ENCODE measurements around the gene UBE2G1. TPM values are rescaled to one million over a fixed set of nuclear protein-coding genes. Genes with fewer than 3 reads are reported as not detected.
"Not testable (repeated sequence)": the region's sequence is repeated elsewhere in the genome, so short reads cannot be mapped to it uniquely, and the experiment has no call there.

Gene UBE2G1
- total RNA-seq, 2 experiments from 2014 or later = 51.0 to 52.9 TPM

GRCh38 chr17:4395111-4395478 lies 28.6 kb upstream of the UBE2G1 start:
- H3K36me3 Mint-ChIP-seq (ENCODE audit: low read depth) = no peaks in the 10 kb centered on the region
- H3K4me1 Mint-ChIP-seq = peaks cover 9% of the 10 kb centered on the region
- ChIA-PET POLR2A (no interaction called here), CTCF (interaction anchor here (1.7 kb wide), 1 partner anchor 179 kb away, joined by 5 read pairs; no protein-coding TSS in a partner anchor)
- no peak overlapping the region for H3K27ac Mint-ChIP-seq
- no peak overlapping the region for H3K4me3 Mint-ChIP-seq
- no peaks in the 10 kb centered on the region for H3K27me3 Mint-ChIP-seq
- ATAC-seq (no peak), DNase-seq (no peak)
- no peaks in the 10 kb centered on the region for H3K9me3 Mint-ChIP-seq (ENCODE audit: low read depth)
- intact Hi-C loops (cut with DNase I, micrococcal nuclease) = no loop called here

GRCh38 chr17:4394208-4395110 lies 28.0 kb upstream of the UBE2G1 start:
- Mint-ChIP-seq H3K27me3 (no peaks in the 10 kb centered on the region), H3K4me3 (no peak overlapping the region), H3K36me3 (ENCODE audit: low read depth) (no peaks in the 10 kb centered on the region), H3K27ac (no peak overlapping the region), H3K9me3 (ENCODE audit: low read depth) (no peaks in the 10 kb centered on the region), H3K4me1 (peaks cover 9% of the 10 kb centered on the region)
- POLR2A ChIA-PET = interaction anchor here (0.6 to 0.7 kb wide), 2 partner anchors 463 to 471 kb away, joined by 3 read pairs; no protein-coding TSS in a partner anchor
- DNase-seq (no peak), ATAC-seq (no peak)
- CTCF ChIA-PET = no interaction called here
- intact Hi-C loops (cut with DNase I, micrococcal nuclease) = no loop called here

GRCh38 chr17:4393806-4394205 lies 27.3 kb upstream of the UBE2G1 start:
- H3K27ac Mint-ChIP-seq = no peak overlapping the region
- H3K4me1 Mint-ChIP-seq = peaks cover 9% of the 10 kb centered on the region
- DNase-seq (no peak), ATAC-seq (no peak)
- CTCF ChIA-PET = no interaction called here
- H3K4me3 Mint-ChIP-seq = no peak overlapping the region
- no peaks in the 10 kb centered on the region for H3K36me3 Mint-ChIP-seq (ENCODE audit: low read depth)
- POLR2A ChIA-PET = interaction anchor here (0.6 kb wide), 1 partner anchor 472 kb away, joined by 3 read pairs; no protein-coding TSS in a partner anchor
- intact Hi-C loops (cut with DNase I, micrococcal nuclease) = no loop called here
- no peaks in the 10 kb centered on the region for H3K27me3 Mint-ChIP-seq
- H3K9me3 Mint-ChIP-seq (ENCODE audit: low read depth) = no peaks in the 10 kb centered on the region

- ChIA-PET CTCF (interaction anchor here (1.0 kb wide), 1 partner anchor 31 kb away, joined by 3 read pairs; no protein-coding TSS in a partner anchor), POLR2A (no interaction called here)
- ATAC-seq (no peak), DNase-seq (no peak)
- H3K36me3 Mint-ChIP-seq (ENCODE audit: low read depth) = no peaks in the 10 kb centered on the region
- no peaks in the 10 kb centered on the region for H3K9me3 Mint-ChIP-seq (ENCODE audit: low read depth)
- H3K27me3 Mint-ChIP-seq = no peaks in the 10 kb centered on the region
- H3K4me1 Mint-ChIP-seq = no peaks in the 10 kb centered on the region
- H3K4me3 Mint-ChIP-seq = no peak overlapping the region
- intact Hi-C loops (cut with DNase I, micrococcal nuclease) = no loop called here
- H3K27ac Mint-ChIP-seq = no peak overlapping the region
Measured at GRCh38 chr17:4389079-4389478, 22.6 kb upstream of the UBE2G1 start.

- no peak overlapping the region for H3K4me3 Mint-ChIP-seq
- no peak overlapping the region for H3K27ac Mint-ChIP-seq
- H3K27me3 Mint-ChIP-seq = no peaks in the 10 kb centered on the region
- ChIA-PET CTCF (no interaction called here), POLR2A (no interaction called here)
- H3K4me1 Mint-ChIP-seq = no peaks in the 10 kb centered on the region
- no peaks in the 10 kb centered on the region for H3K36me3 Mint-ChIP-seq (ENCODE audit: low read depth)
- intact Hi-C loops (cut with DNase I, micrococcal nuclease) = no loop called here
- ATAC-seq (no peak), DNase-seq (no peak)
- no peaks in the 10 kb centered on the region for H3K9me3 Mint-ChIP-seq (ENCODE audit: low read depth)
Measured at GRCh38 chr17:4387137-4387536, 20.7 kb upstream of the UBE2G1 start.

- no peak overlapping the region for H3K4me3 Mint-ChIP-seq
- no peak for DNase-seq
- no peaks in the 10 kb centered on the region for H3K36me3 Mint-ChIP-seq (ENCODE audit: low read depth)
- ATAC-seq = no peak
- CTCF ChIA-PET = no interaction called here
- intact Hi-C loops (cut with DNase I, micrococcal nuclease) = no loop called here
- no peaks in the 10 kb centered on the region for H3K27me3 Mint-ChIP-seq
- H3K4me1 Mint-ChIP-seq = peaks cover under 1% of the 10 kb centered on the region
- no peak overlapping the region for H3K27ac Mint-ChIP-seq
- H3K9me3 Mint-ChIP-seq (ENCODE audit: low read depth) = no peaks in the 10 kb centered on the region
- POLR2A ChIA-PET = interaction anchor here (0.7 kb wide), 1 partner anchor 50 kb away, joined by 4 read pairs; no protein-coding TSS in a partner anchor
Measured at GRCh38 chr17:4386406-4386805, 19.9 kb upstream of the UBE2G1 start.

DNA sequence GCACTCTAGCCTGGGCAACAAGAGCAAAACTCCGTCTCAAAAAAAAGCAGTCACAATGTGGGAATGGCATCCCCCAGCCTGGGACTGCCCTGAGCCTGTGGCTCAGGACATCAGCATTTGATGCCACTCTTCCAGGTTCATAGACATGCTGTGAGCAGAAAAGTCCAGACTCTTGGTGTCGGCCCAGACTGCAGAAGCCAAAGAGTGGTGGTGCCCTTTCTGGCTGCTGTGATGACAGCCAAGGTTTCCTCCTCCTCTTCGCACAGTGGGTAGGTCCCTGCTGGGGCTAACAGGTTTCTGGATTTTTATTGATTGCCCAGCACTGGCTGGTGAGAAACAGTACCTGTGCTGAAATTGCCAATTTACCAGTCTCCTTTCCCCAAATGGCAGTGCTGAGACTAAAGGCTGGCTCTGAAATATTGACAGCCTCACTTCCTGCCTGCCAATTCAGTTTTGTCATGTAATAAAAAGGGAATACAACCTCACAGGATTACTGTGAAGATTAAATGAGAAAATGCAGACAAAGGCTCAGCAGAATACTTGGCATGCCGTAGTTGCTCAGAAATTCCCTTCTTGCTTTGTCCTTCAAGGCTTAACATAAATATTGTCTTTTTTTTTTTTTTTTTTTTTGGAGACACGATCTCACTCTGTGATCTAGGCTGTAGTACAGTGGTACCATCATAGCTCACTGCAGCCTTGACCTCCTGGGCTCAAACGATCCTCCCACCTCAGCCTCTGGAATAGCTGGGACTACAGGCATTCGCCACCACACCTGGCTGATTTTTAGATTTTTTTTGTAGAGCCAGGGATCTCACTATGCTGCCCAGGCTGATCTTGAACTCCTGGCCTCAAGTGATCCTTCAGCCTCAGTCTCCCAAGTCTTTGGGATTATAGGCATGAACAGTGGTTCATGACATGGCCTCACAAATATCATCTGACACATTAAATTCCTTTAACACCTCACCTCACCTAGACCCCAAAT lies 15.5 kb upstream of the UBE2G1 start:
- DNase-seq = no peak
- no peaks in the 10 kb centered on the region for H3K9me3 Mint-ChIP-seq (ENCODE audit: low read depth)
- CTCF ChIA-PET = interaction anchor here (0.6 kb wide), 2 partner anchors 27 to 160 kb away, joined by 3 to 4 read pairs; no protein-coding TSS in a partner anchor
- peaks cover 7% of the 10 kb centered on the region for H3K4me1 Mint-ChIP-seq
- intact Hi-C loops (cut with DNase I, micrococcal nuclease) = no loop called here
- no peak overlapping the region for H3K27ac Mint-ChIP-seq
- no peaks in the 10 kb centered on the region for H3K36me3 Mint-ChIP-seq (ENCODE audit: low read depth)
- no peak for ATAC-seq
- H3K27me3 Mint-ChIP-seq = no peaks in the 10 kb centered on the region
- no peak overlapping the region for H3K4me3 Mint-ChIP-seq
- POLR2A ChIA-PET = interaction anchor here (0.7 kb wide), 1 partner anchor 29 kb away, joined by 5 read pairs; no protein-coding TSS in a partner anchor

GRCh38 chr17:4378626-4379025 lies 12.2 kb upstream of the UBE2G1 start:
- ChIA-PET CTCF (interaction anchor here (1.0 kb wide), 2 partner anchors 27 to 28 kb away, joined by 3 to 4 read pairs; no protein-coding TSS in a partner anchor), POLR2A (interaction anchor here (0.6 kb wide), 1 partner anchor 49 kb away, joined by 14 read pairs; no protein-coding TSS in a partner anchor)
- no peak overlapping the region for H3K4me3 Mint-ChIP-seq
- H3K36me3 Mint-ChIP-seq (ENCODE audit: low read depth) = no peaks in the 10 kb centered on the region
- no peak for ATAC-seq
- H3K4me1 Mint-ChIP-seq = peaks cover 23% of the 10 kb centered on the region
- DNase-seq = no peak
- H3K27ac Mint-ChIP-seq = no peak overlapping the region
- no peaks in the 10 kb centered on the region for H3K9me3 Mint-ChIP-seq (ENCODE audit: low read depth)
- H3K27me3 Mint-ChIP-seq = no peaks in the 10 kb centered on the region
- intact Hi-C loops (cut with DNase I, micrococcal nuclease) = no loop called here

DNA sequence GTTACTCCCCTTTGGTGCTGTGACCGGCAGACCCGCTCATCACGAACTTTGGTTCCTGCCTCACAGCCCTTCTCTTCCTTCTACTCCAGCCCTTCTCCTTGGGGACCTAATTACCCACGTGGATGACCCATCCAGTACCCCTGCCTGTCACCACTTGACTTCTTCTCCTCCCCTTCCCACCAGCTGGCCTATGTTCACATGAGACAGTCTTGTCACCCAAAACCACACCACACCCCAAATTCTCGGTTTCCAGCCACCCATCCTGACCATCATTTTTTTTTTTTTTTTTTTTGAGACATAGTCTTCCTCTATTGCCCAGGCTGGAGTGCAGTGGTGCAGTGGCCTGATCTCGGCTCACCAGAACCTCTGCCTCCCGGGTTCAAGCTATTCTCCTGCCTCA lies 10.8 kb upstream of the UBE2G1 start:
- peaks cover 23% of the 10 kb centered on the region for H3K4me1 Mint-ChIP-seq
- H3K9me3 Mint-ChIP-seq (ENCODE audit: low read depth); DNase-seq; ATAC-seq; H3K36me3 Mint-ChIP-seq (ENCODE audit: low read depth); POLR2A ChIA-PET; H3K4me3 Mint-ChIP-seq; H3K27me3 Mint-ChIP-seq; intact Hi-C loops (cut with DNase I, micrococcal nuclease): not testable (repeated sequence)
- H3K27ac Mint-ChIP-seq = peak overlapping the region; percentile 25
- CTCF ChIA-PET = interaction anchor here (0.7 kb wide), 1 partner anchor 36 kb away, joined by 3 read pairs; no protein-coding TSS in a partner anchor

DNA sequence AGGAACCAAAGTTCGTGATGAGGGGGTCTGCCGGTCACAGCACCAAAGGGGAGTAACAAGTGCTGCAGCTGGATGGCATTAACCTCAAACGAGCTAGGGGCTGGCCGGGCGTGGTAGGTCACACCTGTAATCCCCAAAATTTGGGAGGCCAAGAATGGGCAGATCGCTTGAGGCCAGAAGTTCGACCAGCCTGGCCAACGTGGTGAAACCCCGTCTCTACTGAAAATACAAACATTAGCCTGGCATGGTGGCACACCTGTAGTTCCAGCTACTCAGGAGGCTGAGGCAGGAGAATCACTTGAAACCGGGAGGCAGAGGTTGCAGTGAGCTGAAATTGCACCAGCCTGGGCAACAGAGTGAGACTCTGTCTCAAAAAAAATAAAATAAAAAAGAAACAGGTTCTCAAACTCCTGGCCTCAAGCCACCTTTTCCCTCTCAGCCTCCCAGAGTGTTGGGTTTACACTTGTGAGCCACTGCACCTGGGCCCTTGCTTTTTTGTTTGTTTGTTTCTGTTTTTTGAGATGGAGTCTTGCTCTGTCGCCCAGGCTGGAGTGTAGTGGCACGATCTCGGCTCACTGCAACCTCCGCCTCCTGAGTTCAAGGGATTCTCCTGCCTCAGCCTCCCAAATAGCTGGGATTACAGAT lies 9.4 kb upstream of the UBE2G1 start:
- H3K4me3 Mint-ChIP-seq = peak overlapping the region; percentile 29
- peaks cover 19% of the 10 kb centered on the region for H3K4me1 Mint-ChIP-seq
- intact Hi-C loops (cut with DNase I, micrococcal nuclease) = loop anchor here (1.0 kb wide), 3 partner anchors 10 to 20 kb away; partner anchors contain the start of gene UBE2G1 (in 1 of the 2)
- H3K27ac Mint-ChIP-seq = peak overlapping the region; percentile 80
- not testable (repeated sequence) for H3K27me3 Mint-ChIP-seq; ATAC-seq; H3K9me3 Mint-ChIP-seq (ENCODE audit: low read depth); DNase-seq; H3K36me3 Mint-ChIP-seq (ENCODE audit: low read depth)
- POLR2A ChIA-PET = interaction anchor here (0.6 kb wide), 1 partner anchor 795 kb away, joined by 4 read pairs; no protein-coding TSS in a partner anchor
- CTCF ChIA-PET = interaction anchor here (0.6 to 1.2 kb wide), 4 partner anchors 20 to 290 kb away, joined by 3 to 4 read pairs (median 3); no protein-coding TSS in a partner anchor
